Thyroid gland (tissue), 4 donors: ENCODE measurements around the gene PRMT3.

Experiments
- POLR2A ChIP-seq, 2 donors: fragments of 450-650 bp; IDR thresholded peaks; one replicate each; pipeline ENCODE4 v1.6.1; 2017; ENCODE audit warnings: antibody characterized with exemption in 2 of 2, mild to moderate bottlenecking in 2 of 2, moderate library complexity in 1 of 2
- TF ChIP-seq, protein P1 (sequence below), 6 experiments: fragments of 200-600 bp in 3 of 6; fragments of 450-650 bp in 3 of 6; sonication (generic) in 3 of 6; IDR thresholded peaks; one replicate each; pipeline ENCODE4 v1.5.1; 2016 to 2019; ENCODE audit warnings: antibody characterized with exemption in 6 of 6, mild to moderate bottlenecking in 2 of 6, inconsistent platforms in 1 of 6, moderate library complexity in 1 of 6

DNA sequence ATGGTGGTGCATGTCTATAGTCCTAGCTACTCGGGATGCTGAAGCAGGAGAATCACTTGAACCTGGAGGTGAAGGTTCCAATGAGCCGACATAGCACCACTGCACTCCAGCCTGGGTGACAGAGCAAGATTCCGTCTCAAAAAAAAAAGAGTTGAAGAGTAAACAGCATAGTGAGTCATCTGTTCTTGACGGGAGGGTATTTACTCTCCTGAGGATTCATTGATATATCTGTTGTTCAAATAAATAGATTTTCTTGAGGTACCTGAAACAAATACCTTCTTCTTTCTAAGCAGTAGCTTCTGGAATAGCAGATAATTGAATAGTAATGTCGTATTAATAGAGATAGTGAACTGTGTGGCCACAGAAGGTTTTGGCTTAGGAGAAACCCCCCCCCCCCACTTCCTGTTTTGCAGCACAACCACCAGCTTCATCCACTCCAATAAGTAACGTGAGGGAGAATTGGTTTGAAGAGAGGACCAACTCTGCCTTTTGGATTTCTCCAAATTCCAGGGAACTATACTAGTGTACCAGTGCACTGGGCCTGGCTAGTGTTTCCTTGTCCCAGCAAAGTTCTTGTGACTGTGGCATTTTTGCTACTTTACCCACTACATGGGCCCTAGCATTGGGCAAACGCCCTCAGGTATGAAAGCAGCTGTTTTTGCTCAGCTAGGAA lies 90.0 kb downstream of the PRMT3 start:
- TF ChIP-seq, protein P1, sequence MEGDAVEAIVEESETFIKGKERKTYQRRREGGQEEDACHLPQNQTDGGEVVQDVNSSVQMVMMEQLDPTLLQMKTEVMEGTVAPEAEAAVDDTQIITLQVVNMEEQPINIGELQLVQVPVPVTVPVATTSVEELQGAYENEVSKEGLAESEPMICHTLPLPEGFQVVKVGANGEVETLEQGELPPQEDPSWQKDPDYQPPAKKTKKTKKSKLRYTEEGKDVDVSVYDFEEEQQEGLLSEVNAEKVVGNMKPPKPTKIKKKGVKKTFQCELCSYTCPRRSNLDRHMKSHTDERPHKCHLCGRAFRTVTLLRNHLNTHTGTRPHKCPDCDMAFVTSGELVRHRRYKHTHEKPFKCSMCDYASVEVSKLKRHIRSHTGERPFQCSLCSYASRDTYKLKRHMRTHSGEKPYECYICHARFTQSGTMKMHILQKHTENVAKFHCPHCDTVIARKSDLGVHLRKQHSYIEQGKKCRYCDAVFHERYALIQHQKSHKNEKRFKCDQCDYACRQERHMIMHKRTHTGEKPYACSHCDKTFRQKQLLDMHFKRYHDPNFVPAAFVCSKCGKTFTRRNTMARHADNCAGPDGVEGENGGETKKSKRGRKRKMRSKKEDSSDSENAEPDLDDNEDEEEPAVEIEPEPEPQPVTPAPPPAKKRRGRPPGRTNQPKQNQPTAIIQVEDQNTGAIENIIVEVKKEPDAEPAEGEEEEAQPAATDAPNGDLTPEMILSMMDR (IDR thresholded peaks at IDR 0.05) = no peak
- no peak for TF ChIP-seq POLR2A (IDR thresholded peaks at IDR 0.05)
